ENCODE data around the gene CBX4.
"Not testable (repeated sequence)": the region's sequence is repeated elsewhere in the genome, so short reads cannot be mapped to it uniquely, and the experiment has no call there.

Gene CBX4

GRCh38 chr17:79861413-79862216 lies 22.4 kb upstream of the CBX4 start:
- no peak for DNase-seq (ENCODE audit: low read depth)
- TF ChIP-seq CTCF (conservative IDR thresholded peaks at IDR 0.05; ENCODE audit: control insufficient read depth, insufficient read depth, low read depth, low read length), result no peak

GRCh38 chr17:79859676-79860615 lies 20.7 kb upstream of the CBX4 start:
- no peak for TF ChIP-seq CTCF (conservative IDR thresholded peaks at IDR 0.05; ENCODE audit: control insufficient read depth, insufficient read depth, low read depth, low read length)
- no peak for DNase-seq (ENCODE audit: low read depth)
- no peak overlapping the region for H3K4me3 ChIP-seq (ENCODE audit: control insufficient read depth, low read depth, low read length)

More at GRCh38 chr17:79861413-79862216, 22.4 kb upstream of the CBX4 start:
- no peak overlapping the region for H3K4me3 ChIP-seq (ENCODE audit: control insufficient read depth, low read depth, low read length)

GRCh38 chr17:79857095-79857494 lies 17.9 kb upstream of the CBX4 start:
- TF ChIP-seq CTCF (conservative IDR thresholded peaks at IDR 0.05; ENCODE audit: control insufficient read depth, insufficient read depth, low read depth, low read length), result no peak
- H3K4me3 ChIP-seq (ENCODE audit: control insufficient read depth, low read depth, low read length), result no peak overlapping the region
- no peak for DNase-seq (ENCODE audit: low read depth)

- DNase-seq (ENCODE audit: low read depth), result no peak
- no peak overlapping the region for H3K4me3 ChIP-seq (ENCODE audit: control insufficient read depth, low read depth, low read length)
- TF ChIP-seq CTCF (conservative IDR thresholded peaks at IDR 0.05; ENCODE audit: control insufficient read depth, insufficient read depth, low read depth, low read length), result no peak
Observed at GRCh38 chr17:79855331-79856124, 16.3 kb upstream of the CBX4 start.

GRCh38 chr17:79854080-79855060 lies 15.1 kb upstream of the CBX4 start:
- no peak overlapping the region for H3K4me3 ChIP-seq (ENCODE audit: control insufficient read depth, low read depth, low read length)
- DNase-seq (ENCODE audit: low read depth), result no peak
- TF ChIP-seq CTCF (conservative IDR thresholded peaks at IDR 0.05; ENCODE audit: control insufficient read depth, insufficient read depth, low read depth, low read length), result no peak

- H3K4me3 ChIP-seq (ENCODE audit: control insufficient read depth, low read depth, low read length); DNase-seq (ENCODE audit: low read depth): not testable (repeated sequence)
Observed at GRCh38 chr17:79853168-79853567, 13.9 kb upstream of the CBX4 start.

Data from fibroblast of mammary gland (primary cell).